Skeletal muscle satellite cell (primary cell): Measurements from ENCODE around the gene SHC2.
A peak's percentile ranks its signal among the peaks of the same experiment; 100 is the strongest.

Experiments used
- H3K27me3 ChIP-seq: 2 replicates; pipeline ENCODE4 v1.7.0; 2013; ENCODE audit warnings: low read length; ENCODE audit not compliant: control insufficient read depth, insufficient read depth
- H3K36me3 ChIP-seq: 2 replicates; pipeline ENCODE4 v1.7.0; 2013; ENCODE audit warnings: mild to moderate bottlenecking, control low read depth, low read length; ENCODE audit not compliant: insufficient read depth
- H3K4me1 ChIP-seq: 2 replicates; pipeline ENCODE4 v1.7.0; 2013; ENCODE audit warnings: low read length; ENCODE audit not compliant: control insufficient read depth, insufficient read depth
- H3K4me2 ChIP-seq: 2 replicates; pipeline ENCODE4 v1.7.0; 2013; ENCODE audit warnings: mild to moderate bottlenecking, low read length
- H3K4me3 ChIP-seq: 2 replicates; pipeline ENCODE4 v1.7.0; 2013; ENCODE audit warnings: low read length
- H3K9ac ChIP-seq: 2 replicates; pipeline ENCODE4 v1.7.0; 2013; ENCODE audit warnings: mild to moderate bottlenecking, low read depth, low read length, moderate library complexity
- H3K9me3 ChIP-seq: replicated peaks from 2 replicates; pipeline ENCODE4 v1.7.0; 2013; ENCODE audit warnings: mild to moderate bottlenecking, control low read depth, low read length

SHC2 gene

GRCh38 chr19:497491-497868 lies 36.6 kb upstream of the SHC2 start:
- Histone ChIP-seq H3K27me3 (peaks cover 19% of the 10 kb centered on the region), H3K9ac (no peak overlapping the region)

GRCh38 chr19:496986-497385 lies 36.2 kb upstream of the SHC2 start:
- H3K4me3 ChIP-seq: no peak overlapping the region
- no peaks in the 10 kb centered on the region for H3K9me3 ChIP-seq
- peaks cover 19% of the 10 kb centered on the region for H3K27me3 ChIP-seq
- H3K36me3 ChIP-seq: no peaks in the 10 kb centered on the region
- no peaks in the 10 kb centered on the region for H3K4me1 ChIP-seq
- no peak overlapping the region for H3K4me2 ChIP-seq
- H3K9ac ChIP-seq: no peak overlapping the region

More at GRCh38 chr19:497491-497868, 36.6 kb upstream of the SHC2 start:
- Histone ChIP-seq H3K9me3 (no peaks in the 10 kb centered on the region), H3K4me1 (no peaks in the 10 kb centered on the region), H3K4me3 (no peak overlapping the region), H3K36me3 (no peaks in the 10 kb centered on the region), H3K4me2 (peak overlapping the region; percentile 15)

GRCh38 chr19:496112-496665 lies 35.4 kb upstream of the SHC2 start, which contains the start of gene MADCAM1:
TSS of gene MADCAM1 (plus strand) at chr19:496486. CDS start at chr19:496500, 14 bp downstream.
- Histone ChIP-seq H3K9ac (no peak within 1 kb of the TSS), H3K4me1 (no peaks in the 10 kb centered on the region), H3K27me3 (peaks cover 19% of the 10 kb centered on the region), H3K36me3 (no peaks in the 10 kb centered on the region), H3K4me3 (no peak within 1 kb of the TSS), H3K4me2 (no peak within 1 kb of the TSS), H3K9me3 (no peaks in the 10 kb centered on the region)

GRCh38 chr19:495402-496111 lies 34.7 kb upstream of the SHC2 start:
- H3K4me1 ChIP-seq: no peaks in the 10 kb centered on the region
- peaks cover 19% of the 10 kb centered on the region for H3K27me3 ChIP-seq
- no peaks in the 10 kb centered on the region for H3K36me3 ChIP-seq
- no peaks in the 10 kb centered on the region for H3K9me3 ChIP-seq
- H3K4me2 ChIP-seq: no peak overlapping the region
- H3K4me3 ChIP-seq: no peak overlapping the region
- H3K9ac ChIP-seq: no peak overlapping the region

- H3K36me3 ChIP-seq: no peaks in the 10 kb centered on the region
- no peaks in the 10 kb centered on the region for H3K9me3 ChIP-seq
- peaks cover 19% of the 10 kb centered on the region for H3K27me3 ChIP-seq
- H3K4me2 ChIP-seq: no peak overlapping the region
- H3K4me1 ChIP-seq: peaks cover under 1% of the 10 kb centered on the region
- H3K4me3 ChIP-seq: no peak overlapping the region
- H3K9ac ChIP-seq: no peak overlapping the region
Observed at GRCh38 chr19:495081-495401, 34.2 kb upstream of the SHC2 start.

GRCh38 chr19:494171-495080 lies 33.6 kb upstream of the SHC2 start:
- Histone ChIP-seq H3K4me3 (no peak overlapping the region), H3K4me2 (no peak overlapping the region), H3K36me3 (no peaks in the 10 kb centered on the region), H3K9ac (no peak overlapping the region), H3K9me3 (no peaks in the 10 kb centered on the region), H3K4me1 (peaks cover 7% of the 10 kb centered on the region), H3K27me3 (peaks cover 19% of the 10 kb centered on the region)

- H3K4me3 ChIP-seq: no peak overlapping the region
- H3K36me3 ChIP-seq: no peaks in the 10 kb centered on the region
- H3K27me3 ChIP-seq: peaks cover 13% of the 10 kb centered on the region
- H3K9ac ChIP-seq: no peak overlapping the region
- H3K9me3 ChIP-seq: no peaks in the 10 kb centered on the region
- no peak overlapping the region for H3K4me2 ChIP-seq
- H3K4me1 ChIP-seq: peaks cover 7% of the 10 kb centered on the region
Observed at GRCh38 chr19:493391-494170, 32.7 kb upstream of the SHC2 start.

- Histone ChIP-seq H3K9me3 (no peaks in the 10 kb centered on the region), H3K9ac (no peak overlapping the region), H3K4me1 (peaks cover 7% of the 10 kb centered on the region), H3K27me3 (peaks cover 3% of the 10 kb centered on the region), H3K4me3 (no peak overlapping the region), H3K4me2 (no peak overlapping the region), H3K36me3 (no peaks in the 10 kb centered on the region)
Observed at GRCh38 chr19:492091-492531, 31.3 kb upstream of the SHC2 start.

- H3K9ac ChIP-seq: no peak overlapping the region
- H3K4me3 ChIP-seq: no peak overlapping the region
- no peaks in the 10 kb centered on the region for H3K9me3 ChIP-seq
- H3K27me3 ChIP-seq: peaks cover 4% of the 10 kb centered on the region
- no peaks in the 10 kb centered on the region for H3K36me3 ChIP-seq
- H3K4me2 ChIP-seq: no peak overlapping the region
- peaks cover 7% of the 10 kb centered on the region for H3K4me1 ChIP-seq
Observed at GRCh38 chr19:491146-491741, 30.4 kb upstream of the SHC2 start.

- Histone ChIP-seq H3K4me1 (peaks cover 18% of the 10 kb centered on the region), H3K9ac (peak overlapping the region; percentile 100), H3K4me3 (peak overlapping the region; percentile 93), H3K9me3 (no peaks in the 10 kb centered on the region), H3K36me3 (no peaks in the 10 kb centered on the region), H3K4me2 (peak overlapping the region; percentile 99), H3K27me3 (peaks cover 11% of the 10 kb centered on the region)
Observed at GRCh38 chr19:489418-490196, 28.8 kb upstream of the SHC2 start.
